RPMI7951 (cell line): ENCODE measurements around the gene TMEM14A. TPM values are rescaled to one million over a fixed set of nuclear protein-coding genes. Genes with fewer than 3 reads are reported as not detected.
"Not testable (repeated sequence)": the region's sequence is repeated elsewhere in the genome, so short reads cannot be mapped to it uniquely, and the experiment has no call there.

Source experiments
- DNase-seq: peaks from one replicate; pipeline ENCODE4 v3.0.0-alpha.2; 2012; ENCODE audit warnings: low read depth
- total RNA-seq: library from RNA; depleted of rRNA; stranded (reverse); fragments of >200 nt; shearing (Covaris generic); gene quantifications from 2 replicates; pipeline ENCODE4 v1.2.3, GENCODE V29; 2014; rRNA removed

TMEM14A gene
- total RNA-seq, result 117 and 125 TPM in 2 replicates

- DNase-seq, result peak; percentile 94
Measured at GRCh38 chr6:52670502-52671409, at the start of gene TMEM14A. Gene TMEM14A (plus strand): TSS chr6:52671113. CDS start chr6:52677103, 5,990 bp downstream.

- DNase-seq, result no peak
Measured at GRCh38 chr6:52621631-52622030, 49.3 kb upstream of the TMEM14A start.

- DNase-seq, result no peak
Measured at GRCh38 chr6:52622810-52623209, 48.1 kb upstream of the TMEM14A start.

- no peak for DNase-seq
Measured at GRCh38 chr6:52632011-52632410, 38.9 kb upstream of the TMEM14A start.

GRCh38 chr6:52634211-52634610, 36.7 kb upstream of the TMEM14A start:
- DNase-seq, result no peak

GRCh38 chr6:52635049-52635577, 35.8 kb upstream of the TMEM14A start:
- no peak for DNase-seq

GRCh38 chr6:52636830-52637229, 34.1 kb upstream of the TMEM14A start:
- no peak for DNase-seq

- DNase-seq, result no peak
Measured at GRCh38 chr6:52639493-52639892, 31.4 kb upstream of the TMEM14A start.

- DNase-seq, result peak; percentile 69
Measured at GRCh38 chr6:52640170-52640569, 30.7 kb upstream of the TMEM14A start.

GRCh38 chr6:52640916-52641315, 30.0 kb upstream of the TMEM14A start:
- DNase-seq, result no peak

GRCh38 chr6:52641388-52641787, 29.5 kb upstream of the TMEM14A start:
- DNase-seq, result no peak

- DNase-seq, result no peak
Measured at GRCh38 chr6:52641826-52642225, 29.1 kb upstream of the TMEM14A start.

- no peak for DNase-seq
Measured at GRCh38 chr6:52642368-52642767, 28.5 kb upstream of the TMEM14A start.

GRCh38 chr6:52643158-52643557, 27.8 kb upstream of the TMEM14A start:
- DNase-seq, result no peak

- DNase-seq, result peak; percentile 33
Measured at GRCh38 chr6:52644253-52644652, 26.7 kb upstream of the TMEM14A start.

GRCh38 chr6:52645976-52646375, 24.9 kb upstream of the TMEM14A start:
- no peak for DNase-seq

- peak; percentile 54 for DNase-seq
Measured at GRCh38 chr6:52647199-52647598, 23.7 kb upstream of the TMEM14A start.

GRCh38 chr6:52649536-52650160, 21.3 kb upstream of the TMEM14A start:
- peak; percentile 76 for DNase-seq

GRCh38 chr6:52650941-52651340, 20.0 kb upstream of the TMEM14A start:
- DNase-seq, result peak; percentile 55

GRCh38 chr6:52653151-52653550, 17.8 kb upstream of the TMEM14A start:
- DNase-seq, result no peak

- no peak for DNase-seq
Measured at GRCh38 chr6:52654007-52654406, 16.9 kb upstream of the TMEM14A start.

GRCh38 chr6:52654592-52654991, 16.3 kb upstream of the TMEM14A start:
- DNase-seq, result no peak

- not testable (repeated sequence) for DNase-seq
Measured at GRCh38 chr6:52655941-52656340, 15.0 kb upstream of the TMEM14A start.
